HepG2 (cell line): ENCODE data around the gene ARFGEF3. TPM values are rescaled to one million over a fixed set of nuclear protein-coding genes. Genes with fewer than 3 reads are reported as not detected.

ENCODE experiments used
- ATF6 ChIP-seq: sonication (generic); formaldehyde crosslinking; conservative IDR thresholded peaks from 2 replicates; pipeline ENCODE4 v1.4.0; 2020; ENCODE audit warnings: missing genetic modification reagents
- BRD4 ChIP-seq: sonication (generic); formaldehyde crosslinking; IDR thresholded peaks from 2 replicates; pipeline ENCODE4 v1.4.0; 2020; ENCODE audit warnings: missing genetic modification reagents
- CBX1 ChIP-seq: IDR thresholded peaks from one replicate; pipeline ENCODE4 v1.6.1; 2016; ENCODE audit warnings: antibody characterized with exemption, low read depth
- EEA1 ChIP-seq: sonication (generic); formaldehyde crosslinking; IDR thresholded peaks from 2 replicates; pipeline ENCODE4 v1.5.1; 2020; ENCODE audit warnings: mild to moderate bottlenecking, missing genetic modification reagents, borderline replicate concordance
- GATAD2A ChIP-seq: IDR thresholded peaks from 2 replicates; pipeline ENCODE4 v1.6.1; 2016
- HNRNPK ChIP-seq: fragments of 200-400 bp; formaldehyde crosslinking; IDR thresholded peaks from 2 replicates; pipeline ENCODE4 v1.6.1; 2018; ENCODE audit warnings: low read length, low read depth, moderate library complexity, mild to moderate bottlenecking; ENCODE audit not compliant: poor library complexity, severe bottlenecking
- MBD4 ChIP-seq: IDR thresholded peaks from 2 replicates; pipeline ENCODE4 v1.6.1; 2012; ENCODE audit warnings: low read length, inconsistent platforms, borderline replicate concordance
- MIER2 ChIP-seq: IDR thresholded peaks from 2 replicates; pipeline ENCODE4 v1.6.1; 2016; ENCODE audit warnings: missing biosample characterization, missing genetic modification reagents
- NFIC ChIP-seq: IDR thresholded peaks from 2 replicates; pipeline ENCODE4 v1.6.1; 2012; ENCODE audit warnings: mild to moderate bottlenecking, low read length, inconsistent platforms
- REST ChIP-seq, 2 experiments: IDR thresholded peaks; 2 replicates each; pipeline ENCODE4 v1.6.1; 2011 to 2012; ENCODE audit warnings: low read length in 2 of 2, borderline replicate concordance in 1 of 2, low read depth in 1 of 2, mild to moderate bottlenecking in 1 of 2, moderate library complexity in 1 of 2
- SALL1 ChIP-seq: sonication (generic); formaldehyde crosslinking; IDR thresholded peaks from 2 replicates; pipeline ENCODE4 v1.8.0; 2022; ENCODE audit warnings: mild to moderate bottlenecking, missing genetic modification reagents
- SALL2 ChIP-seq: sonication (generic); formaldehyde crosslinking; IDR thresholded peaks from 2 replicates; pipeline ENCODE4 v1.8.1; 2023; ENCODE audit warnings: mild to moderate bottlenecking, missing genetic modification reagents, inconsistent platforms
- TBL1XR1 ChIP-seq: fragments of 150-350 bp; IDR thresholded peaks from 2 replicates; pipeline ENCODE4 v1.6.1; 2014; ENCODE audit warnings: borderline replicate concordance, low read length; ENCODE audit not compliant: partially characterized antibody
- ZFP37 ChIP-seq: sonication (generic); formaldehyde crosslinking; IDR thresholded peaks from 2 replicates; pipeline ENCODE4 v1.4.0; 2020; ENCODE audit warnings: missing genetic modification reagents, borderline replicate concordance
- ZNF160 ChIP-seq: sonication (generic); formaldehyde crosslinking; IDR thresholded peaks from 2 replicates; pipeline ENCODE4 v1.8.0; 2022; ENCODE audit warnings: mild to moderate bottlenecking, inconsistent platforms, missing genetic modification reagents
- ZNF275 ChIP-seq: sonication (generic); formaldehyde crosslinking; IDR thresholded peaks from 2 replicates; pipeline ENCODE4 v1.8.0; 2022; ENCODE audit warnings: missing genetic modification reagents, mild to moderate bottlenecking, inconsistent platforms, borderline replicate concordance
- ZNF280D ChIP-seq: sonication (generic); formaldehyde crosslinking; IDR thresholded peaks from 2 replicates; pipeline ENCODE4 v1.5.1; 2020; ENCODE audit warnings: mild to moderate bottlenecking, missing genetic modification reagents
- ZNF34 ChIP-seq: sonication (generic); formaldehyde crosslinking; IDR thresholded peaks from 2 replicates; pipeline ENCODE4 v1.4.0; 2020; ENCODE audit warnings: mild to moderate bottlenecking, missing genetic modification reagents, borderline replicate concordance
- ZNF501 ChIP-seq: sonication (generic); formaldehyde crosslinking; IDR thresholded peaks from 2 replicates; pipeline ENCODE4 v1.5.1; 2020; ENCODE audit warnings: mild to moderate bottlenecking, moderate library complexity, missing genetic modification reagents
- polyA plus RNA-seq, 8 experiments: library from polyadenylated mRNA; depleted of rRNA in 3 of 8; stranded (reverse) in 7 of 8; unstranded in 1 of 8; fragments of >200 nt; fragmentation: Illumina TruSeq in 4 of 8; extraction: Trizol in 4 of 8; gene quantifications; 2 replicates each; pipeline versions ENCODE4 v1.2.1 to v1.2.3, GENCODE V29; 2011 to 2016; ENCODE audit warnings: low read depth in 4 of 8, missing spikeins in 1 of 8, mixed read lengths in 1 of 8; ENCODE audit not compliant: insufficient read depth in 1 of 8
- total RNA-seq, 5 experiments: library from RNA; depleted of rRNA; stranded (reverse); fragments of >200 nt; fragmentation: Illumina TruSeq; extraction: Trizol; gene quantifications; 2 replicates each; pipeline ENCODE4 v1.2.3, GENCODE V29; 2016; ENCODE audit warnings: low read depth in 1 of 5

ARFGEF3 gene
- total and polyA plus RNA-seq, 2 of the 13 experiments (the other 11 are each of a cell fraction or from before 2014, with no cell fraction given): 0.60 to 2.6 TPM

- 0 out of 2 replicates have a peak, but pooled peaks have one; percentile 41 for TF ChIP-seq ATF6 (CRISPR knock-in tag)
- TF ChIP-seq BRD4 (CRISPR knock-in tag): peak; percentile 6; the same call in 1 of the 2 replicates
- peak; percentile 48 for TF ChIP-seq HNRNPK
- peak; percentile 87; the same call in 1 of the 2 replicates for TF ChIP-seq NFIC
- peak; percentile 96 for TF ChIP-seq ZNF280D (CRISPR knock-in tag)
- TF ChIP-seq ZFP37 (CRISPR knock-in tag): peak; percentile 87
- peak; percentile 93 for TF ChIP-seq SALL1
- TF ChIP-seq ZNF34 (CRISPR knock-in tag): no peak
- TF ChIP-seq ZNF501: no peak; the same call in 1 of the 2 replicates
- 0 out of 2 replicates have a peak, but pooled peaks have one; percentile 33 for TF ChIP-seq SALL2 (CRISPR knock-in tag)
- TF ChIP-seq CBX1: peak; percentile 77
- TF ChIP-seq MBD4: peak; percentile 92; the same call in 1 of the 2 replicates
- peak; percentile 67; the same call in 1 of the 2 replicates for TF ChIP-seq ZNF275
- peak; percentile 83 for TF ChIP-seq TBL1XR1
- TF ChIP-seq GATAD2A: peak; percentile 98
- TF ChIP-seq MIER2: peak; percentile 89; the same call in 1 of the 2 replicates
- TF ChIP-seq REST (IDR thresholded peaks at IDR 0.05; ENCODE audit: borderline replicate concordance in 1 of 2, low read depth in 1 of 2, low read length in 2 of 2): peak in 1 of 2 experiments; percentile 39; a peak in 1 of 4 replicates
- TF ChIP-seq ZNF160 (CRISPR knock-in tag): peak; percentile 59; the same call in 1 of the 2 replicates
- TF ChIP-seq EEA1 (CRISPR knock-in tag): no peak
Measured at GRCh38 chr6:138222901-138223546, 61.3 kb downstream of the ARFGEF3 start (continued).
